WERI-Rb-1 (cell line): ENCODE measurements around the gene GNA12.

Source experiments
- DNase-seq: peaks from one replicate; pipeline ENCODE4 v3.0.0-alpha.2; 2020
- H3K27ac ChIP-seq: fragments of 250-450 bp; sonication (Bioruptor Pico); 2 replicates; pipeline ENCODE4 v1.5.1; 2020; ENCODE audit warnings: mild to moderate bottlenecking, moderate library complexity
- H3K27me3 ChIP-seq: fragments of 250-450 bp; sonication (Bioruptor Pico); 2 replicates; pipeline ENCODE4 v1.5.1; 2021; ENCODE audit warnings: mild to moderate bottlenecking, low read depth, moderate library complexity; ENCODE audit not compliant: insufficient read depth, severe bottlenecking
- H3K36me3 ChIP-seq: fragments of 250-450 bp; sonication (Bioruptor Pico); 2 replicates; pipeline ENCODE4 v1.5.1; 2020; ENCODE audit warnings: mild to moderate bottlenecking, moderate library complexity
- H3K4me3 ChIP-seq: 2 replicates; pipeline ENCODE4 v1.5.1; 2011; ENCODE audit warnings: low read depth, mild to moderate bottlenecking, control low read depth, low read length
- H3K9me3 ChIP-seq: fragments of 250-450 bp; sonication (Bioruptor Pico); 2 replicates; pipeline ENCODE4 v1.5.1; 2021; ENCODE audit warnings: mild to moderate bottlenecking, moderate library complexity; ENCODE audit not compliant: severe bottlenecking
- TF ChIP-seq, protein P1 (sequence below): IDR thresholded peaks from 2 replicates; pipeline ENCODE4 v1.5.1; 2011; ENCODE audit warnings: low read depth, mild to moderate bottlenecking, control low read depth, inconsistent platforms, low read length

Gene GNA12

DNA sequence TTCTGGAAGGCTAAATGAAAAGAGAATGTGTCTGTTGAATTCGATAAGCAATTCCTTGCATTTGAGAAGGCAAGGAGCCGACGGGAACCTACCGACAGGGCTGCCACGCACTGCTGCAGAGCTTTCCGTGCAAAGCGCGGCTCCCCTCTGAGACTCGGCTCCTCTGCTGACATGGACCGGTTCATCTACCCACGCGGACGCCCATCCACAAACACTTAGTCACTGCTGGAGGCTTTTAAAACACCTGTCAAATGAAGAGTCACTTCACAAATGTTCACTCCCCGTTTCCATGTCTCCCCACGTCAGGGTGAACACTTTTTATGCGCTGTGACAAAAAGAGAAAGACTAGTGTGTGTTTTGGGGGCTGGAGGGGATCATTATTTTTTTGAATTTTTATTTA lies 124.1 kb downstream of the GNA12 start:
- Histone ChIP-seq H3K27me3 (no peaks in the 10 kb centered on the region), H3K27ac (no peak overlapping the region), H3K4me3 (no peak overlapping the region), H3K36me3 (no peaks in the 10 kb centered on the region), H3K9me3 (no peaks in the 10 kb centered on the region)
- no peak for DNase-seq
- TF ChIP-seq, protein P1, sequence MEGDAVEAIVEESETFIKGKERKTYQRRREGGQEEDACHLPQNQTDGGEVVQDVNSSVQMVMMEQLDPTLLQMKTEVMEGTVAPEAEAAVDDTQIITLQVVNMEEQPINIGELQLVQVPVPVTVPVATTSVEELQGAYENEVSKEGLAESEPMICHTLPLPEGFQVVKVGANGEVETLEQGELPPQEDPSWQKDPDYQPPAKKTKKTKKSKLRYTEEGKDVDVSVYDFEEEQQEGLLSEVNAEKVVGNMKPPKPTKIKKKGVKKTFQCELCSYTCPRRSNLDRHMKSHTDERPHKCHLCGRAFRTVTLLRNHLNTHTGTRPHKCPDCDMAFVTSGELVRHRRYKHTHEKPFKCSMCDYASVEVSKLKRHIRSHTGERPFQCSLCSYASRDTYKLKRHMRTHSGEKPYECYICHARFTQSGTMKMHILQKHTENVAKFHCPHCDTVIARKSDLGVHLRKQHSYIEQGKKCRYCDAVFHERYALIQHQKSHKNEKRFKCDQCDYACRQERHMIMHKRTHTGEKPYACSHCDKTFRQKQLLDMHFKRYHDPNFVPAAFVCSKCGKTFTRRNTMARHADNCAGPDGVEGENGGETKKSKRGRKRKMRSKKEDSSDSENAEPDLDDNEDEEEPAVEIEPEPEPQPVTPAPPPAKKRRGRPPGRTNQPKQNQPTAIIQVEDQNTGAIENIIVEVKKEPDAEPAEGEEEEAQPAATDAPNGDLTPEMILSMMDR: no peak

DNA sequence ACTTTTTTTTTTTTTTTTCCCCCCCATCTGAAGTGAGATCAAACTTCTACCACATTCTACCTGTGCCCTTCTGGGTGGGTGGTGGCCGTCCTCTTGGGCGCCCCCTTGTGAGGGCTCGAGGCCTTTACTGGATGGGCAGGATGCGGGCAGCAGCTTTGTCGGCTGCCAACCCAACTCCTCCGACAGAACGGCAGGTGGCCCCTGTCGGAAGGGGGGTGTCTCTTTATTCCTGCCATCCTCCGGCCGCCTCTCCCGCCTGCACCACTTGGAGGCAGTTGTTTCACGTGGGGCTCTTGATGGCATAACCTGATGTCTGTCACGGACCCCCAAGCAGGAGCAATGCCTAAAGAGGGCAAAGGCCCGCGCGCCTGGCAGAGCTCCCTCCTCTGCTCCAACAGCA lies 125.1 kb downstream of the GNA12 start:
- H3K27ac ChIP-seq: no peak overlapping the region
- no peak overlapping the region for H3K4me3 ChIP-seq
- H3K9me3 ChIP-seq: no peaks in the 10 kb centered on the region
- TF ChIP-seq, protein P1: peak; percentile 75
- no peaks in the 10 kb centered on the region for H3K36me3 ChIP-seq
- H3K27me3 ChIP-seq: no peaks in the 10 kb centered on the region
- DNase-seq: peak; percentile 36

DNA sequence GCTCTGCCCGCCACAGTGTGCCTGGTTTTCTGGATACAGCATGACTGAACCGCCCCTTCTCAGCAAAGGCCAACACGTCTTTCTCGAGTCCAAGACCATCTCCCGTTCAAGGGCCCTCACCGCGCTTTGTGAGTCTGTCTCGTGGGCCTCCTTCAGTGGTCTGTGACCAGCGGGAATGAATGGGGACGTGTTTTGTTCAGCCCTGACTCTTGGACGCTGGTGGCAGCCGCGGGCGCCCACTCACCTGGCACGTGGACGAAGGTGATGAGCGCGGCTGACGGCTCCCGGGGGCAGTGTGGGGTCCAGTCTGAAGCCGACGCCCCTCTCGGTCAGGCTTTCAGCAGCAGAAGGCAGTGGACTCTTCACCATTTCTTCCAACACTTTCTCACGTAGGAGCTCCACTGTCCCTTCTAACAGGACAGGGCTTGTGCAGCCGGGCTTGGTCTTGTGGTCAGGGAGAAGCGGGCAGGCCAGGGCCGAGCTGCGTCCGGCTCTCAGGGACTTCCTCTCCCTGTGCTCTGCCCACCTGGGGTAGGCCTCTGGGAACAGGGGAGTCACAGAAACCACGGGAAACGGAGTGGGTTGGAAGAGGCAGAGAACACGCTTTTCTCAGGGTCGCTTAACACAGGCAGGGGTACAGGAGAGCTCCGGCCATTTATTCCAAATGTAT lies 125.7 kb downstream of the GNA12 start:
- no peak overlapping the region for H3K4me3 ChIP-seq
- no peak for DNase-seq
- H3K27me3 ChIP-seq: no peaks in the 10 kb centered on the region
- TF ChIP-seq, protein P1: no peak
- no peak overlapping the region for H3K27ac ChIP-seq
- H3K36me3 ChIP-seq: no peaks in the 10 kb centered on the region
- H3K9me3 ChIP-seq: no peaks in the 10 kb centered on the region

DNA sequence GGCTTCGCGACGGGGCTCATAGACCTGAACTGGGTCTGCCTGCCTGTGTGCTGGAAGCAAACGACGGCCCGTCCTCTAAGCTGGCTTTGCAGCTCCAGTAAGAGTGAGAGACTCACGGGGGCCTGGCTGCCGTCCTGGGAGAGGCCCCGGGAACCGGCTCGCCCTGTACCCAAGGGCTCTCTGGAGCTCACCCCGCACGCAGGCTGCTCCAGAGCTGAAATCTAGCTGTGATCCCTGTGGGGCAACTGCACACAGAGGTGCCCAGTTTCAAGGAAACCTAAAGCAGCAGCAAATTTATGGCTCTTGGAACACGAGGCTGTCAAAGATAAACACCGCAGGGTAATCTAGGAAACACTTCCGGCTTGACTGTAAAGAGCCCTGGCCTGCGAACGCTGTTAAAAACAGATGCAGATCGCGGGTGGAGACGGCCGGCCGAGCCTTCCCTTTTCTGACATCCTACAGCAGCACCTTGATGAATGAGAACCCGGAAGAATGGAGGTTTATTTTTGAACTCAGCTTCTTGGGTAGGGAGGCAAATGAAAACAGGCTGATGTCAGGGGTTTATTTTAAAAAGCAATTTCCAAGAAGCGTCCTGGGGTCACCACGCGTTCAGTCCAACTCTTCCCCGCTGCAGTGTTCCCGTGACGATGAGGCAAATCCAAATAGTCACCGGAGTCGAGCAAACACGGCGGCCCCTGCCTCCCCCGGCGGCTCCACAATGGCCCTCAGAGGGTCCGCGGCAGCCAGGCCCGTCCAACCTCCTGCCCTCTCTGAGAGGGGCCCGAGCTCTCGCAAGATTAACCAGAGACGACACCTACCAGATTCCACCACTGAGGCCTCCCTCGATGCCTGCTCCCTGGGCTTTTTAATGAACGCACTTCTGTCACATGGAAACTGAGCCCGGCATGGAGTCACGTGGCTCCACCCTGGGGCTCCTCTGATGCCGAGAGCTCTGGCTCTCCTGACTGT lies 126.5 kb downstream of the GNA12 start:
- no peaks in the 10 kb centered on the region for H3K27me3 ChIP-seq
- TF ChIP-seq, protein P1: no peak
- no peak overlapping the region for H3K27ac ChIP-seq
- DNase-seq: no peak
- no peak overlapping the region for H3K4me3 ChIP-seq
- H3K36me3 ChIP-seq: no peaks in the 10 kb centered on the region
- no peaks in the 10 kb centered on the region for H3K9me3 ChIP-seq

DNA sequence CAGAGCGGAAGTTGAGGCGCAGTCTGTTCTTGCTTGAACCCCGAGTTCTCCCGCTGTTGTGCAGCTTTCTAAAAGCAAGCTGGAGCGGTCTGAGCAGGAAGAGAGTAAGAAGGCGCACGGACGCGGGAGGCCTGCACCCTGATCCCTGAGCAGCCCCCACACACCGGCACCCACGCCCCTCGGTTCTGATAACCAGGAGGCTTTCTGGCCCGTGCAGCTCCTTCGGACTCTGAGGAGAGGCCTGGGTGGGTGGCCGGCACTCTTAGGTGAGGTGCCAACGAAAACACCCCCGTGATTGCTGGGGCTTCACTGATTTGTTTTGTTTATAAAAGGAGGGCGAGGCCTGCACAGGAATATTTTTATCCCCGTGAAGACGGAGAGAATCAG lies 127.2 kb downstream of the GNA12 start:
- Histone ChIP-seq H3K27me3 (no peaks in the 10 kb centered on the region), H3K36me3 (no peaks in the 10 kb centered on the region), H3K4me3 (no peak overlapping the region), H3K9me3 (no peaks in the 10 kb centered on the region), H3K27ac (no peak overlapping the region)
- no peak for DNase-seq
- TF ChIP-seq, protein P1: no peak
